ENCODE data around the gene TRIM67. TPM values are rescaled to one million over a fixed set of nuclear protein-coding genes. Genes with fewer than 3 reads are reported as not detected.

TRIM67 gene
- total and polyA plus RNA-seq, 8 donors: 0.03 to 0.18 (median 0.15) TPM; not detected in 5

DNA sequence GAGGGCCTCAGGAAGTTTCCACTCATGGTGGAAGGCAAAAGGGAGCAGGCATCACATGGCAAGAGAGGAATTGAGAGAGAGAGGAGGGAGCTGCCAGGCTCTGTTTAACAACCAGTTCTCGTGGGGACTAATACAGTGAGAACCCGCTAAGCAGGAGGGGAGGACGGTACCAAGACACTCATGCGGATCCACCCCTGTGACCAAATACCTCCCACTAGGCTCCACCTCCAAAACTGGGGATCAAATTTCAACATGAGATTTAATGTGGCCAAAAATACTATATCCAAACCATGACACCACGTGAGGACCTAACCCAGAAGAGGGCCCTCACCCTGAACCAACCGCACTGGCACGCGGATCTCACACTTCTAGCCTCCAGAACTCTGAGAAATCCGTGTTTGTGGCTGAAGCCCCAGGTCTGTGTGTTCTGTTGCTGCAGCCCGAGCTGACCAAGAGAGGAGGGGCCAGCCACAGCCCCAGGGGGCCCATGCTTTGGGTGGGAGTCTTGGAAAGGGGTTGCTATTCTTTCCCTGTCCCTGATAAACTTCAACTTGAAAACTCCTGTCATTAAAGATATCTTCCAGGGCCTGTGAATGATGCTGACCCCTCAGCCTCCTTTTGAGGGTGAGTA is 32.0 kb downstream of the TRIM67 start:
- intact Hi-C loops (cut with DNase I; ENCODE audit: low total_unique reads): no loop called here

GRCh38 chr1:231194476-231194842 is 32.6 kb downstream of the TRIM67 start:
- intact Hi-C loops (cut with DNase I; ENCODE audit: low total_unique reads): no loop called here
- H3K9me3 ChIP-seq: peaks cover 0 to 11% (median 5%) of the 10 kb centered on the region in 4 donors

More for the DNA sequence above, 32.0 kb downstream of the TRIM67 start:
- no peak overlapping the region for H3K4me3 ChIP-seq
- TF ChIP-seq EP300 (IDR thresholded peaks at IDR 0.05) (no peak), POLR2A (IDR thresholded peaks at IDR 0.05) (no peak), POLR2AphosphoS5 (IDR thresholded peaks at IDR 0.05) (no peak)
- TF ChIP-seq, protein P1, sequence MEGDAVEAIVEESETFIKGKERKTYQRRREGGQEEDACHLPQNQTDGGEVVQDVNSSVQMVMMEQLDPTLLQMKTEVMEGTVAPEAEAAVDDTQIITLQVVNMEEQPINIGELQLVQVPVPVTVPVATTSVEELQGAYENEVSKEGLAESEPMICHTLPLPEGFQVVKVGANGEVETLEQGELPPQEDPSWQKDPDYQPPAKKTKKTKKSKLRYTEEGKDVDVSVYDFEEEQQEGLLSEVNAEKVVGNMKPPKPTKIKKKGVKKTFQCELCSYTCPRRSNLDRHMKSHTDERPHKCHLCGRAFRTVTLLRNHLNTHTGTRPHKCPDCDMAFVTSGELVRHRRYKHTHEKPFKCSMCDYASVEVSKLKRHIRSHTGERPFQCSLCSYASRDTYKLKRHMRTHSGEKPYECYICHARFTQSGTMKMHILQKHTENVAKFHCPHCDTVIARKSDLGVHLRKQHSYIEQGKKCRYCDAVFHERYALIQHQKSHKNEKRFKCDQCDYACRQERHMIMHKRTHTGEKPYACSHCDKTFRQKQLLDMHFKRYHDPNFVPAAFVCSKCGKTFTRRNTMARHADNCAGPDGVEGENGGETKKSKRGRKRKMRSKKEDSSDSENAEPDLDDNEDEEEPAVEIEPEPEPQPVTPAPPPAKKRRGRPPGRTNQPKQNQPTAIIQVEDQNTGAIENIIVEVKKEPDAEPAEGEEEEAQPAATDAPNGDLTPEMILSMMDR (IDR thresholded peaks at IDR 0.05): no peak
- peaks cover 0 to 11% (median 6%) of the 10 kb centered on the region in 4 donors for H3K9me3 ChIP-seq
- H3K36me3 ChIP-seq: no peaks in the 10 kb centered on the region
- H3K27me3 ChIP-seq: peaks cover 0 to 16% (median 0%) of the 10 kb centered on the region in 3 donors
- no peak for DNase-seq
- WGBS, 5 donors: 73 to 81% (median 79%) methylated on average over 10 of the region's 10 CpGs
- peaks cover 5 to 16% (median 11%) of the 10 kb centered on the region in 4 donors for H3K4me1 ChIP-seq
- H3K27ac ChIP-seq: no peak overlapping the region

DNA sequence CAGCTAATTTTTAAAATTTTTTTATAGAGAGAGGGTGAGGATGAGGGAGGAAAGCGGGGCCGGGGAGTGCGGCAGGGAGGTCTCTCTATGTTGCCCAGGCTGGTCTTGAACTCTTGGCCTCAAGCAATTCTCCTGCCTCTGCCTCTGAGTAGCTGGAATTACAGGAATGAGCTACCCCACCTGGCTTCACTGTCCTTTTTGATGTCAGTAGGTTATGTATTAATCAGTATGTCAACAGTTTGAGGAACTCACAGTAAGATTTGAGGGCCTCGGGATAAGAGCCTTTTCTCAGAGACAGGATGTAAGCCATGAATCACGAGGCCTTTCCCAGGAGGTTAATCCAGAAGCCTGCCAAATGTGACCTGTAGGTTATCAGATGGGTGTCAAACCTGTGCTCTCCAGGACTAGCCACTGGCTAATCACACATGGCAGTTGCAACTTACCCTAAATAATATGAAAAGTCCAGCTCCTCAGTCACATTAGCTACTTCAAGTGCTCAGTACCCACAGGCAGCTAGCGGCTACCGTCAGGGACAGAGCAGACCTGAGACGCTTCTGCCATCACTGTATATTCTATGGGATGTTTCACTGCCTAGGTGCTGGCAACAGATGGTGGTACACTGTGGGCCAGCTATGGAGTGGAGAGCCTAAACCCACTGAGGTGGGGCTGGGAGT is 33.1 kb downstream of the TRIM67 start:
- H3K27me3 ChIP-seq: peaks cover 0 to 7% (median 0%) of the 10 kb centered on the region in 3 donors
- WGBS, 5 donors: 67 to 76% (median 73%) methylated on average over 8 of the region's 8 CpGs
- intact Hi-C loops (cut with DNase I; ENCODE audit: low total_unique reads): no loop called here
- peaks cover 5 to 16% (median 11%) of the 10 kb centered on the region in 4 donors for H3K4me1 ChIP-seq
- H3K36me3 ChIP-seq: no peaks in the 10 kb centered on the region
- H3K27ac ChIP-seq: no peak overlapping the region
- TF ChIP-seq POLR2AphosphoS5 (IDR thresholded peaks at IDR 0.05) (no peak), EP300 (IDR thresholded peaks at IDR 0.05) (no peak), POLR2A (IDR thresholded peaks at IDR 0.05) (no peak)
- TF ChIP-seq, protein P1 (IDR thresholded peaks at IDR 0.05): no peak
- H3K9me3 ChIP-seq: peaks cover 0 to 7% (median under 1%) of the 10 kb centered on the region in 4 donors
- no peak for DNase-seq
- H3K4me3 ChIP-seq: no peak overlapping the region

More at GRCh38 chr1:231194476-231194842, 32.6 kb downstream of the TRIM67 start:
- WGBS, 5 donors: 73 to 87% (median 81%) methylated on average over 2 of the region's 2 CpGs
- Histone ChIP-seq H3K4me1 (peaks cover 5 to 16% (median 11%) of the 10 kb centered on the region in 4 donors), H3K27me3 (peaks cover 0 to 12% (median 0%) of the 10 kb centered on the region in 3 donors), H3K4me3 (no peak overlapping the region), H3K27ac (no peak overlapping the region), H3K36me3 (no peaks in the 10 kb centered on the region)
- TF ChIP-seq, protein P1 (IDR thresholded peaks at IDR 0.05): no peak
- no peak for TF ChIP-seq POLR2A (IDR thresholded peaks at IDR 0.05)
- TF ChIP-seq POLR2AphosphoS5 (IDR thresholded peaks at IDR 0.05): no peak
- TF ChIP-seq EP300 (IDR thresholded peaks at IDR 0.05): no peak
- DNase-seq: no peak

- Histone ChIP-seq H3K36me3 (no peaks in the 10 kb centered on the region), H3K27ac (no peak overlapping the region), H3K4me3 (no peak overlapping the region), H3K4me1 (peaks cover 5 to 16% (median 11%) of the 10 kb centered on the region in 4 donors), H3K27me3 (peaks cover 0 to 14% (median 0%) of the 10 kb centered on the region in 3 donors), H3K9me3 (no peaks in the 10 kb centered on the region)
- no peak for TF ChIP-seq POLR2A (IDR thresholded peaks at IDR 0.05)
- no peak for TF ChIP-seq POLR2AphosphoS5 (IDR thresholded peaks at IDR 0.05)
- TF ChIP-seq, protein P1 (IDR thresholded peaks at IDR 0.05): no peak
- no peak for TF ChIP-seq EP300 (IDR thresholded peaks at IDR 0.05)
- WGBS, 5 donors: 84 to 93% (median 92%) methylated on average over 3 of the region's 3 CpGs
- intact Hi-C loops (cut with DNase I; ENCODE audit: low total_unique reads): no loop called here
- no peak for DNase-seq
Observed at GRCh38 chr1:231196307-231196706, 34.4 kb downstream of the TRIM67 start.

Data from stomach (tissue), 9 donors.